ENCODE data around the gene ZNF365.

DNA sequence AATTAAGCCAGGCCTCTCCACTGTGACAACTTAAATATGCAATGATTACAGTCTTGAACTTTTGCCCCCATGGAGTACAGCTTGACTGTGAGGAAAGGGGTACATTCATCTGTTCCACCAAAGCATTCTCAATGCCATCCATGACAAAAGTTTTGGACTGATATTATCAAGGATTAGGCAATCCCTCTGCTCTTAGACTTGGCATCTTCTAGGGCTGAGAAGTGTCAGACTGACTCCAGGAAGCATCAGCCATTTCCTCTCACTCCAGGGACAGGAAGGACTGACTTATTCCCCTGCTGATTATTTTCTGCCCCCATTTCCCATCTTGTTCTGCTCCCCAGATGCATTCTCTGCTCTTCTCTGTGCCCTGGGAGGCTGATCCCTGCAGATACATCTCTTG lies 69.7 kb downstream of the ZNF365 start:
- TF ChIP-seq, protein P1, sequence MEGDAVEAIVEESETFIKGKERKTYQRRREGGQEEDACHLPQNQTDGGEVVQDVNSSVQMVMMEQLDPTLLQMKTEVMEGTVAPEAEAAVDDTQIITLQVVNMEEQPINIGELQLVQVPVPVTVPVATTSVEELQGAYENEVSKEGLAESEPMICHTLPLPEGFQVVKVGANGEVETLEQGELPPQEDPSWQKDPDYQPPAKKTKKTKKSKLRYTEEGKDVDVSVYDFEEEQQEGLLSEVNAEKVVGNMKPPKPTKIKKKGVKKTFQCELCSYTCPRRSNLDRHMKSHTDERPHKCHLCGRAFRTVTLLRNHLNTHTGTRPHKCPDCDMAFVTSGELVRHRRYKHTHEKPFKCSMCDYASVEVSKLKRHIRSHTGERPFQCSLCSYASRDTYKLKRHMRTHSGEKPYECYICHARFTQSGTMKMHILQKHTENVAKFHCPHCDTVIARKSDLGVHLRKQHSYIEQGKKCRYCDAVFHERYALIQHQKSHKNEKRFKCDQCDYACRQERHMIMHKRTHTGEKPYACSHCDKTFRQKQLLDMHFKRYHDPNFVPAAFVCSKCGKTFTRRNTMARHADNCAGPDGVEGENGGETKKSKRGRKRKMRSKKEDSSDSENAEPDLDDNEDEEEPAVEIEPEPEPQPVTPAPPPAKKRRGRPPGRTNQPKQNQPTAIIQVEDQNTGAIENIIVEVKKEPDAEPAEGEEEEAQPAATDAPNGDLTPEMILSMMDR (IDR thresholded peaks at IDR 0.05) = no peak
- TF ChIP-seq POLR2A (IDR thresholded peaks at IDR 0.05) (no peak), POLR2AphosphoS5 (IDR thresholded peaks at IDR 0.05) (no peak)

Data from breast epithelium (tissue), 3 donors.